MG63 (cell line): Measurements from ENCODE around the gene FRMD3. TPM values are rescaled to one million over a fixed set of nuclear protein-coding genes. Genes with fewer than 3 reads are reported as not detected.

Experiments
- DNase-seq: peaks from one replicate; pipeline ENCODE4 v3.0.0-alpha.2; 2020
- H3K27me3 ChIP-seq: fragments of 250-450 bp; sonication (Bioruptor Pico); 2 replicates; pipeline ENCODE4 v1.5.1; 2020; ENCODE audit warnings: mild to moderate bottlenecking, moderate library complexity
- H3K36me3 ChIP-seq: fragments of 250-450 bp; sonication (Bioruptor Pico); 2 replicates; pipeline ENCODE4 v1.5.1; 2020; ENCODE audit warnings: mild to moderate bottlenecking, moderate library complexity
- H3K4me3 ChIP-seq: fragments of 250-450 bp; sonication (Bioruptor Pico); 2 replicates; pipeline ENCODE4 v1.5.1; 2020; ENCODE audit warnings: mild to moderate bottlenecking, moderate library complexity
- H3K9me3 ChIP-seq: fragments of 250-450 bp; sonication (Bioruptor Pico); 2 replicates; pipeline ENCODE4 v1.5.1; 2020; ENCODE audit warnings: mild to moderate bottlenecking, moderate library complexity
- total RNA-seq: library from RNA; depleted of rRNA; stranded (reverse); fragments of >200 nt; shearing (Covaris generic); gene quantifications from 2 replicates; pipeline ENCODE4 v1.2.3, GENCODE V29; 2014; ENCODE audit warnings: low replicate concordance

Gene FRMD3
- total RNA-seq, 1 experiment from 2014 or later = 1.1 TPM

- Histone ChIP-seq H3K36me3 (no peaks in the 10 kb centered on the region), H3K9me3 (no peaks in the 10 kb centered on the region), H3K4me3 (no peak overlapping the region), H3K27me3 (no peaks in the 10 kb centered on the region)
- DNase-seq = no peak
These were observed 263.4 kb downstream of the FRMD3 start for GRCh38 chr9:83274787-83275186.

DNA sequence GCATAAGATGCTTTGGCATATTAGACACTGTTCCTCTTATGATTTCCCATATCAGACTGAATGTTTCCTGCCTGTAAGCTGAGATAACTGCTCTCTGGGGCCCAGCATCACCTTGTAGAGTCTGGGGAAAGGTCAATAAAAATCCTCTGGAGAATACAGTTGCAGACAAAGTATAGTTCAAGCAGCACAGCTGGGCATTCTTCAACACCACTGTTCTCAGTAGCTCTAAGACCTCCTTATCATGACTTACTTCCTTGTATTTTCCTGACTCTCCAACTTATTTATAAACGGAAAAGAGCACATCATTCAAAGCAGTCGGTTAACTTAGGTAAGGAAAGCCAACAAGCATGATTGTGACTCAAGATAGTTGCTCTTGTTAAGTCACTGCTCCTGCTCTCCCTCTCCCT, 266.5 kb downstream of the FRMD3 start:
- H3K9me3 ChIP-seq = no peaks in the 10 kb centered on the region

DNA sequence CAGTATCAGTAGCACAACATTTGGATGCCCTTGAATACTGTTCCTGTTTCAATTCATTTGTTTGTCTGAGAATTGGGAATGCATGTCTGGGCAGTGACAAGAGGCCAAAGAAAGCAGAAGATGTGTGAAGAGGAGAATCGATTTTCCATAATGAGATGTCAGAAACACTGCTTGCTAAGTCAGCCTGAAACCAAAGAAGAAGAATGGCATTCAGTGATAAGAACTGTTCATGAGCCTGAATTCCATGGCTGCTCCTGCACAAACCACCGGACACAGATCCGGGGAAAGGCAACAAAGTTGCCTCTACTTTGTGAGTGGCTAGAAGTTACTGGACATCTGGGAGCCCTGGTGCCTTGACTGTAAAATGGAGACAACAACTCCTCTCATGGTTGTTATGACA, 268.1 kb downstream of the FRMD3 start:
- Histone ChIP-seq H3K4me3 (no peak overlapping the region), H3K36me3 (no peaks in the 10 kb centered on the region), H3K9me3 (no peaks in the 10 kb centered on the region), H3K27me3 (no peaks in the 10 kb centered on the region)
- DNase-seq = no peak

More for the DNA sequence above, 266.5 kb downstream of the FRMD3 start:
- H3K4me3 ChIP-seq = no peak overlapping the region
- DNase-seq = no peak
- H3K27me3 ChIP-seq = no peaks in the 10 kb centered on the region
- H3K36me3 ChIP-seq = no peaks in the 10 kb centered on the region

- DNase-seq = no peak
- no peaks in the 10 kb centered on the region for H3K27me3 ChIP-seq
- no peaks in the 10 kb centered on the region for H3K9me3 ChIP-seq
- H3K4me3 ChIP-seq = no peak overlapping the region
- H3K36me3 ChIP-seq = no peaks in the 10 kb centered on the region
These were observed 270.5 kb downstream of the FRMD3 start for GRCh38 chr9:83267741-83268140.

GRCh38 chr9:83266666-83267496, 271.3 kb downstream of the FRMD3 start:
- Histone ChIP-seq H3K9me3 (no peaks in the 10 kb centered on the region), H3K36me3 (no peaks in the 10 kb centered on the region), H3K27me3 (no peaks in the 10 kb centered on the region), H3K4me3 (no peak overlapping the region)
- DNase-seq = peak; percentile 29

- Histone ChIP-seq H3K27me3 (no peaks in the 10 kb centered on the region), H3K4me3 (no peak overlapping the region), H3K36me3 (no peaks in the 10 kb centered on the region), H3K9me3 (no peaks in the 10 kb centered on the region)
- DNase-seq = no peak
These were observed 271.9 kb downstream of the FRMD3 start for GRCh38 chr9:83266331-83266665.

DNA sequence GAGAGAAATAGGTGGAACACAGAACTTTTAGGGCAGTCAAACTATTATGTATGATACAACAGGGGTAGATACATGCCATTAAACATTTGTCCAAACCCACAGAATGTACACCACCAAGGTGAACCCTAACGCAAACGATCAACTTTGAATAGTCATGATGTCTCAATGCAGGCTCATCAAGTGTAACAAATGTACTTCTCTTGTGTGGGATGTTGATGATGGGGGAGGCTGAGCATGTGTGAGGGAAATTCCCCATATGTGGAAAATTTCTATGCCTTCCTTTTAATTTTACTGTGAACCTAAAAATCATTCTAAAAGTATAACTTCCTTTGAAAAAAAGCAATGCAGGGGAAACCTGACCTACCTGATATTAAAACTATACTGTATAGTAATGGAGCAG, 273.9 kb downstream of the FRMD3 start:
- no peak for DNase-seq
- H3K4me3 ChIP-seq = no peak overlapping the region
- H3K9me3 ChIP-seq = no peaks in the 10 kb centered on the region

DNA sequence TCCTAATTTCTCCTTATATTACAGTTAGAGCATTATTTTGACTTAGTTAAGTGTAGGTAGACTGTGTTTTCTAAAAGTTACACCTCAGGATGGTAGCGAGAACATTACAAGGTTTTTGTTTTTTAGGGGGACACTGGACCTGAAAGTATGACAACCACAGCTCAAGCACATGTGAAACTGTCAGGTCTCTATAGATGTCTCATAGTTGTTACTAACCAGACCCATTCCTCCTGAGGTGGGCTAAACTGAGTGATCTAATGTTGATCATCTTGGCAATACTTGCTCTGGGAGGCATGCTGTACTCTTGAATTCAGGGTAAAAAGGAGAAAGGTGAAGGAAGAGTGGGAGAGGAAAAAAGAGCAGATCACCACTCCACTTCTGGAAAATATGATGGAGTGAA, 278.6 kb downstream of the FRMD3 start:
- Histone ChIP-seq H3K36me3 (no peaks in the 10 kb centered on the region), H3K9me3 (no peaks in the 10 kb centered on the region), H3K27me3 (no peaks in the 10 kb centered on the region), H3K4me3 (no peak overlapping the region)
- no peak for DNase-seq

More for the DNA sequence above, 273.9 kb downstream of the FRMD3 start:
- Histone ChIP-seq H3K27me3 (no peaks in the 10 kb centered on the region), H3K36me3 (no peaks in the 10 kb centered on the region)

GRCh38 chr9:83257937-83258891, 280.0 kb downstream of the FRMD3 start:
- H3K27me3 ChIP-seq = no peaks in the 10 kb centered on the region
- no peak for DNase-seq
- H3K4me3 ChIP-seq = no peak overlapping the region
- H3K36me3 ChIP-seq = no peaks in the 10 kb centered on the region
- H3K9me3 ChIP-seq = no peaks in the 10 kb centered on the region

DNA sequence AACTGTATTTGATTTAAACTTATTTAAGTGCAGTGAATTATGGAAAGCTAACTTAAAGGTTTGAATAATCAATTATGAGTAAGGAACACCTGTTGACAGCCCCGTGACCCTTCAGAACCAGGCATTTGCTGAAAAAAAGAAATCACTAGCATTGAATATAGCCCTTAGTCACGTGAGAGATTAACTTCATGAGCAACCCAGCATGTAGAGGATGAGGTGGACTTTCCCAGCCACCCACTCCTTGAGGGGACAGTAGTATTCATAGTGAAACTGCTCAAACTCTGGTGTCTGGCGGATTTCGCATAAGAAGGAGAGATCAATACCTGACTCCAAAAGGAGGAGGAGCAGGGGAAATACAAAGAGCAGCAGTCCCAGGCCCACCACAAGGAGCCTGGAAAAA, 290.5 kb downstream of the FRMD3 start:
- no peak for DNase-seq
- Histone ChIP-seq H3K4me3 (no peak overlapping the region), H3K27me3 (no peaks in the 10 kb centered on the region)

GRCh38 chr9:83245979-83246659, 292.1 kb downstream of the FRMD3 start:
- Histone ChIP-seq H3K4me3 (no peak overlapping the region), H3K9me3 (no peaks in the 10 kb centered on the region), H3K36me3 (no peaks in the 10 kb centered on the region), H3K27me3 (no peaks in the 10 kb centered on the region)
- DNase-seq = no peak

More for the DNA sequence above, 290.5 kb downstream of the FRMD3 start:
- no peaks in the 10 kb centered on the region for H3K36me3 ChIP-seq
- no peaks in the 10 kb centered on the region for H3K9me3 ChIP-seq

DNA sequence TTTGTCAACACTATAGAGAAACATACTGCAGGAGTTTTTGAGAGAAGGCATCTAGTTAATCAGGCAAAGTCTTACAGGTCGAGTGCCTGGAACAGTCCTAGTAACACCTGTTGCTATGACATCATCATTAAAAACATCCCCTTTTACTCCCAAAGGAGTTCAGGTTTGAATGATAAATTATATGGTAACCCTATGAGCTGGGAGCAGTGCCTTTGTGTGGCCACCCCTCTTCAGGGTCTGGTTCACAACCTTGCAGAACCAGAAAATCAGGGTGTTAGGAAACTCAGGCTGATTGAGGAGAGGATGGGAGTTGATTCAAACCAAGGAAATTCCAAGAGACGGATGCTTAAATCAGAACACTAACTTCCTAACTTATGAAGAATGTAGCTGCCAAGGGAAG, 296.1 kb downstream of the FRMD3 start:
- Histone ChIP-seq H3K36me3 (no peaks in the 10 kb centered on the region), H3K4me3 (no peak overlapping the region), H3K9me3 (no peaks in the 10 kb centered on the region), H3K27me3 (no peaks in the 10 kb centered on the region)
- no peak for DNase-seq

DNA sequence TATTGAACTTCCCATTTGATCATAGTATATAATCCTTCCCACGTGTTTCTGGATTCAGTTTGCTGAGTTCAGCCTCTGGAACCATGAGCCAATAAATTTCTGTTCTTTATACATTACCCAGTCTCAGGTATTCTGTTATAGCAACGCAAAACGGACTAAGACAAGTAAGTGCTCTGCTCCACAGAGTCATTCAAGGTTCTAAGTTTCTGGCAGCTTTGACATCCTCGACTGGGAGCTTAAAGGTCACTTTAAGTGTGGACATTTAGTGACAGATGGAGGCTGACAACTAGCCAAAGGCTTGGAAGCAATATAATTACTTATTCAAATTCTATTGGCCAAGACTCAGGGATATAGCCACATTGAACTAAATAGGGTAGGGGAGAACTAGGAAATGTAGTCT, 297.5 kb downstream of the FRMD3 start:
- Histone ChIP-seq H3K4me3 (no peak overlapping the region), H3K36me3 (no peaks in the 10 kb centered on the region), H3K27me3 (no peaks in the 10 kb centered on the region), H3K9me3 (no peaks in the 10 kb centered on the region)
- no peak for DNase-seq

DNA sequence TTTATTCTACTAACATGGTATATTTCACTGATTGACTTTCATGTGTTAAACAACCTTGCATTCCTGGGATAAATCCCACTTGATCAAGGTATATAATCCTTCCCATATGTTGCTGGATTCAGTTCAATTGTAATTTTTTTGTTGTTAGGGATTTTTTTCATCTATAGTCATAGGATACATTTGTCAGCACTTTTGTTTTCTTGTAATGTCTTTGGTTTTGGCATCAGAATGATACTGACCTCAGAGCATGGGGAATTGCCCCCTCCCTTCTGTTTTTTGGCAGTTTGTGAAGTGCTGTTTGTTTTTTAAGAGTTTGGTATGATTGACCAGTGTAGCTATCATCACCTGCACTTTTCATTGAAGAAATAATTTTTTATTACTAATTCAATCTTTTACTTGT, 298.5 kb downstream of the FRMD3 start:
- no peak for DNase-seq
- Histone ChIP-seq H3K36me3 (no peaks in the 10 kb centered on the region), H3K9me3 (no peaks in the 10 kb centered on the region), H3K4me3 (no peak overlapping the region), H3K27me3 (no peaks in the 10 kb centered on the region)

DNA sequence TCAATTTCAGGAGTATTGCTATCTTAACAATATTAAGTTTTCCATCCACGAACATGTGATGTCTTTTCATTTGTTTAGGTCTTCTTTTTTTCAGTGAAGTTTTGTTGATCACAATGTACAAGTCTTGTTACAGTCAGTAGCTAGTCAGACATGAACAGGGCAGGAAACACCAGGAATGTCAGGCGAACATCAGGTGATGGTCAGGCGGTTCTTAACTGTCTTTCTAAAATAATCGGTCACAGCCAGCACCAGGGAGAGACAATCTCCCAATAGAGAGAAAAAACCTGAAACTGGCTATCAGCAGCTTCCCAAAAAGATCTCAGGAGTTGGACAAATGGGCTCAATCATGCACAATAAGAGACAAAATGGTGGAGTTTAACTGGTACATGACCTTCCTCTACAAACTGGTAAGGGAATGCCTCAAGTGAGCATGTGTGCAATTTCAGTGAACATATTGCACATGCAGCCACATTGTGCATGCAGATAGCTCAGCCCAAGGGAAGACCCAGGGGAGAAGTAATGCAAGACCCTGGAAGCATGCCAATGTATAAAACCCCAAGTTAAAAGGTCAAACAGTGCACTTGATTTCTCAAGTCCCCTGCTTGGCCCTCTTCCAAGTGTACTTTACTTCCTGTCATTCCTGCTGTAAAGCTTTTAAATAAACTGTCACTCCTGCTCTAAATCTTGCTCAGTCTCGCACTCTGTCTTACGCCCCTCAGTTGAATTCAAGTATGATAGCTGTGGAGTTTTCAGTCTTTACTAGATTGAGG, 299.1 kb downstream of the FRMD3 start:
- no peaks in the 10 kb centered on the region for H3K36me3 ChIP-seq
- H3K9me3 ChIP-seq = no peaks in the 10 kb centered on the region
- no peaks in the 10 kb centered on the region for H3K27me3 ChIP-seq
- H3K4me3 ChIP-seq = no peak overlapping the region
- DNase-seq = no peak

- Histone ChIP-seq H3K9me3 (no peaks in the 10 kb centered on the region), H3K27me3 (no peaks in the 10 kb centered on the region), H3K36me3 (no peaks in the 10 kb centered on the region), H3K4me3 (no peak overlapping the region)
- no peak for DNase-seq
These were observed 302.0 kb downstream of the FRMD3 start for GRCh38 chr9:83236029-83236696.
